IMR-90 (cell line): ENCODE results near the gene CYP27C1. TPM values are rescaled to one million over a fixed set of nuclear protein-coding genes. Genes with fewer than 3 reads are reported as not detected.

Source experiments
- ATAC-seq: fragments of 200-7000 bp; cut with Tn5 transposase; 2 replicates; pipeline ENCODE4 v1.9.1; 2020; ENCODE audit warnings: low read depth, mild to moderate bottlenecking, moderate library complexity
- BruUV-seq: library from RNA; stranded (reverse); fragments of 400-500 nt; replicated peaks from 2 replicates; lab custom pipeline; 2021; lab: Mats Ljungman, UMichigan
- CTCF ChIA-PET: fragments of 300-600 bp; formaldehyde crosslinking; extraction: SDS; loops from one replicate; lab custom pipeline; 2021; ENCODE audit warnings: antibody characterized with exemption; lab: Yijun Ruan, JAX
- POLR2A ChIA-PET: fragments of 300-600 bp; sonication (Branson Sonifier 250); formaldehyde crosslinking; loops from one replicate; lab custom pipeline; 2022; ENCODE audit warnings: antibody characterized with exemption; ENCODE audit not compliant: unreplicated experiment; lab: Charles Lee
- DNase-seq: peaks from one replicate; pipeline ENCODE4 v3.0.0; 2013
- H2AFZ ChIP-seq: replicated peaks from 2 replicates; pipeline ENCODE3; 2013; ENCODE audit warnings: low read length, mild to moderate bottlenecking; ENCODE audit not compliant: poor library complexity
- H2AK5ac ChIP-seq: 2 replicates; pipeline ENCODE4 v1.6.1; 2013; ENCODE audit warnings: low read depth, low read length, inconsistent platforms
- H2AK9ac ChIP-seq: replicated peaks from 2 replicates; pipeline ENCODE3; 2013; ENCODE audit warnings: mild to moderate bottlenecking, low read depth, low read length, moderate library complexity; ENCODE audit not compliant: poor library complexity
- H2BK120ac ChIP-seq: 2 replicates; pipeline ENCODE4 v1.6.1; 2013; ENCODE audit warnings: low read depth, low read length, inconsistent platforms
- H2BK15ac ChIP-seq: 3 replicates; pipeline ENCODE4 v1.6.1; 2013; ENCODE audit warnings: low read depth, low read length, inconsistent platforms
- H2BK20ac ChIP-seq: 2 replicates; pipeline ENCODE4 v1.6.1; 2013; ENCODE audit warnings: low read depth, mild to moderate bottlenecking, inconsistent platforms, low read length, moderate library complexity
- H2BK5ac ChIP-seq: 2 replicates; pipeline ENCODE4 v1.6.1; 2013; ENCODE audit warnings: mild to moderate bottlenecking, low read depth, low read length, inconsistent platforms; ENCODE audit not compliant: poor library complexity, severe bottlenecking
- H3K14ac ChIP-seq: replicated peaks from 2 replicates; pipeline ENCODE4 v1.6.1; 2013; ENCODE audit warnings: low read depth, low read length, inconsistent platforms
- H3K18ac ChIP-seq: 2 replicates; pipeline ENCODE4 v1.6.1; 2013; ENCODE audit warnings: low read depth, low read length, control low read depth
- H3K23ac ChIP-seq: 2 replicates; pipeline ENCODE4 v1.6.1; 2013; ENCODE audit warnings: low read depth, low read length, inconsistent platforms
- H3K27ac ChIP-seq: 2 replicates; pipeline ENCODE4 v1.5.1; 2013; ENCODE audit warnings: mild to moderate bottlenecking, control low read depth, low read length; ENCODE audit not compliant: insufficient read depth
- H3K27me3 ChIP-seq: 2 replicates; pipeline ENCODE4 v1.6.1; 2013; ENCODE audit warnings: low read length; ENCODE audit not compliant: control insufficient read depth, insufficient read depth
- H3K36me3 ChIP-seq: 2 replicates; pipeline ENCODE4 v1.6.1; 2013; ENCODE audit warnings: low read length, mixed read lengths; ENCODE audit not compliant: control insufficient read depth, insufficient read depth
- H3K4ac ChIP-seq: 2 replicates; pipeline ENCODE4 v1.6.1; 2013; ENCODE audit warnings: low read depth, low read length, inconsistent platforms
- H3K4me1 ChIP-seq: 2 replicates; pipeline ENCODE4 v1.6.1; 2013; ENCODE audit warnings: low read length, mixed read lengths; ENCODE audit not compliant: control insufficient read depth, insufficient read depth
- H3K4me2 ChIP-seq: 2 replicates; pipeline ENCODE4 v1.6.1; 2013; ENCODE audit warnings: low read depth, mild to moderate bottlenecking, control low read depth, low read length, moderate library complexity
- H3K4me3 ChIP-seq: 2 replicates; pipeline ENCODE4 v1.5.1; 2013; ENCODE audit warnings: low read depth, mild to moderate bottlenecking, control low read depth, low read length, moderate library complexity; ENCODE audit not compliant: insufficient read depth
- H3K56ac ChIP-seq: 2 replicates; pipeline ENCODE4 v1.6.1; 2013; ENCODE audit warnings: low read length, inconsistent platforms; ENCODE audit not compliant: insufficient read depth; ENCODE audit errors: extremely low read depth
- H3K79me1 ChIP-seq, 2 experiments: 2 replicates each; pipeline ENCODE4 v1.6.1; 2013; ENCODE audit warnings: low read length in 2 of 2, inconsistent platforms in 1 of 2, low read depth in 1 of 2
- H3K9ac ChIP-seq: 2 replicates; pipeline ENCODE4 v1.6.1; 2013; ENCODE audit warnings: low read depth, low read length, control low read depth
- H3K9me1 ChIP-seq: 2 replicates; pipeline ENCODE4 v1.6.1; 2013; ENCODE audit warnings: low read length, inconsistent platforms; ENCODE audit not compliant: insufficient read depth
- H3K9me3 ChIP-seq: 2 replicates; pipeline ENCODE4 v1.6.1; 2013; ENCODE audit warnings: low read length; ENCODE audit not compliant: control insufficient read depth, insufficient read depth
- H4K20me1 ChIP-seq: 2 replicates; pipeline ENCODE4 v1.6.1; 2013; ENCODE audit warnings: low read length, inconsistent platforms; ENCODE audit not compliant: insufficient read depth
- H4K5ac ChIP-seq: 2 replicates; pipeline ENCODE4 v1.6.1; 2013; ENCODE audit warnings: mild to moderate bottlenecking, low read depth, low read length, control low read depth
- H4K8ac ChIP-seq, 2 experiments: 2 replicates each; pipeline ENCODE4 v1.6.1; 2013; ENCODE audit warnings: low read depth in 2 of 2, low read length in 2 of 2, control low read depth in 1 of 2, inconsistent platforms in 1 of 2
- H4K91ac ChIP-seq: 2 replicates; pipeline ENCODE4 v1.6.1; 2013; ENCODE audit warnings: low read depth, low read length, inconsistent platforms; ENCODE audit not compliant: insufficient read depth
- BHLHE40 ChIP-seq: fragments of 150-350 bp; IDR thresholded peaks from 2 replicates; pipeline ENCODE4 v1.6.1; 2016; ENCODE audit warnings: mild to moderate bottlenecking, low read depth, low read length
- CTCF ChIP-seq: conservative IDR thresholded peaks from 2 replicates; pipeline ENCODE4 v1.5.1; 2012; ENCODE audit warnings: mild to moderate bottlenecking, low read depth, low read length, improper control_type of control experiment
- FOS ChIP-seq: fragments of 150-350 bp; IDR thresholded peaks from 2 replicates; pipeline ENCODE4 v1.6.1; 2016; ENCODE audit warnings: low read depth, low read length
- MAFK ChIP-seq: IDR thresholded peaks from 2 replicates; pipeline ENCODE4 v1.6.1; 2012; ENCODE audit warnings: low read depth, low read length, improper control_type of control experiment
- MAZ ChIP-seq: IDR thresholded peaks from 2 replicates; pipeline ENCODE4 v1.6.1; 2012; ENCODE audit warnings: low read depth, mild to moderate bottlenecking, low read length, improper control_type of control experiment, moderate library complexity, borderline replicate concordance
- MXI1 ChIP-seq: IDR thresholded peaks from 2 replicates; pipeline ENCODE4 v1.6.1; 2012; ENCODE audit warnings: low read depth, mild to moderate bottlenecking, low read length, moderate library complexity, borderline replicate concordance
- RAD21 ChIP-seq: IDR thresholded peaks from 2 replicates; pipeline ENCODE4 v1.6.1; 2012; ENCODE audit warnings: low read length, improper control_type of control experiment
- SMC3 ChIP-seq: fragments of 150-350 bp; IDR thresholded peaks from 2 replicates; pipeline ENCODE4 v1.6.1; 2016; ENCODE audit warnings: low read depth, mild to moderate bottlenecking, antibody characterized with exemption, low read length, moderate library complexity
- WGBS, 2 experiments: methylation state at CpG; one replicate each; pipeline versions ENCODE4 v1.1.5 to v1.1.7; 2013; ENCODE audit warnings: missing lambda C conversion rate in 2 of 2; ENCODE audit not compliant: insufficient read length in 1 of 2; ENCODE audit errors: extremely low coverage in 2 of 2; 5-methylcytosine and 5-hydroxymethylcytosine counted together
- dilution Hi-C: fragments of 300-500 bp; cut with HindIII; formaldehyde crosslinking; loops from one replicate; pipeline ENCODE4 v1.14.3; 2018; ENCODE audit warnings: low sequenced_read_pairs; ENCODE audit not compliant: unreplicated experiment
- in situ Hi-C: fragments of 300-500 bp; cut with MboI; formaldehyde crosslinking; loops from 3 replicates; pipeline ENCODE4 v1.14.3; 2019; ENCODE audit warnings: low sequenced_read_pairs, inconsistent platforms, mixed read lengths
- intact Hi-C: fragments of 100-400 bp; cut with micrococcal nuclease; formaldehyde crosslinking; loops from 2 replicates; pipeline ENCODE4 v1.10.0; 2022
- polyA plus RNA-seq, 3 experiments: library from polyadenylated mRNA; depleted of rRNA; stranded (reverse); fragments of >200 nt; gene quantifications; 2 replicates each; pipeline ENCODE4 v1.2.3, GENCODE V29; 2012; ENCODE audit warnings: low replicate concordance in 1 of 3
- total RNA-seq: library from RNA; depleted of rRNA; stranded (reverse); fragments of >200 nt; gene quantifications from 2 replicates; pipeline ENCODE4 v1.2.3, GENCODE V29; 2012

The CYP27C1 gene
- total and polyA plus RNA-seq, 2 of the 4 experiments (the other 2 are of a cell fraction) = not detected

DNA sequence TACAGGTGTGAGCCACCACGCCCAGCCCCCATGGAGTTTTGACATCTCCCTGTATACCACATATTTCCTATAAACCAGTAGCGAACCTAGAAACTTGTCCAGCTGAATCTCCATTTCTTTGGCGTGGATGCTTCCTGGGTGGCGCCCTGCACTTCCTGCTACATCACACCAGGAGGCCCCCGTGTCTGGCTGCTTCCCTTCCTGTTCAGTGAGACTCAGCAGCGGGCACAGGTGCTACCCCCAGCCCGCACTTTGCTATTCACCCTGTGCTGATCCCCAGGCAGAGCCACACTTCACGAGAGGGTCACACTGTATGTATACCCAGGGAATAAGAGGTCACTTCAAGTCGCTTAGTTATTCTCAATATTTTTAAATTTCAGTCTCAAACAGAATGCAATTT, 35.0 kb downstream of the CYP27C1 start:
- H3K9me1 ChIP-seq = no peaks in the 10 kb centered on the region
- H2AK5ac ChIP-seq = no peak overlapping the region
- no peak overlapping the region for H2BK15ac ChIP-seq
- H4K8ac ChIP-seq = no peak overlapping the region
- no peak overlapping the region for H3K14ac ChIP-seq
- H3K4me2 ChIP-seq = no peak overlapping the region
- POLR2A ChIA-PET = no interaction called here
- H3K27me3 ChIP-seq = peaks cover 28% of the 10 kb centered on the region
- ATAC-seq (no peak), DNase-seq (no peak)
- CTCF ChIA-PET = no interaction called here
- no peak overlapping the region for H3K18ac ChIP-seq
- no peaks in the 10 kb centered on the region for H3K4me1 ChIP-seq
- H2BK120ac ChIP-seq = no peak overlapping the region
- no peak overlapping the region for H3K27ac ChIP-seq
- no peak overlapping the region for H2BK5ac ChIP-seq
- H4K20me1 ChIP-seq = no peaks in the 10 kb centered on the region
- no peak overlapping the region for H4K91ac ChIP-seq
- no peak overlapping the region for H3K56ac ChIP-seq
- H3K9me3 ChIP-seq = no peaks in the 10 kb centered on the region
- TF ChIP-seq MAZ = no peak
- TF ChIP-seq MAFK = no peak
- TF ChIP-seq SMC3 = no peak
- TF ChIP-seq BHLHE40 = no peak
- TF ChIP-seq FOS = no peak
- no peak for TF ChIP-seq RAD21
- no peak for TF ChIP-seq MXI1
- no peak for TF ChIP-seq CTCF
- H2AFZ ChIP-seq = no peak overlapping the region
- no peaks in the 10 kb centered on the region for H3K36me3 ChIP-seq
- H4K5ac ChIP-seq = no peak overlapping the region
- H2BK20ac ChIP-seq = no peak overlapping the region
- WGBS, 2 experiments = 82% methylated on average over 7 of the region's 9 CpGs; no CpG with 5 or more reads in 1 of the 2 experiments
- no peak overlapping the region for H3K9ac ChIP-seq
- intact Hi-C loops (loop anchor here (1.0 kb wide), 1 partner anchor 9 kb away; no protein-coding TSS in a partner anchor), in situ Hi-C loops (no loop called here), dilution Hi-C loops (no loop called here)
- H3K23ac ChIP-seq = no peak overlapping the region
- no peak overlapping the region for H3K4ac ChIP-seq
- H2AK9ac ChIP-seq = no peak overlapping the region
- no peak overlapping the region for H3K4me3 ChIP-seq
- H3K79me1 ChIP-seq = no peaks in the 10 kb centered on the region
- BruUV-seq = no TSS peak
